Measurements from ENCODE around the gene SLC35B1.
A peak's percentile ranks its signal among the peaks of the same experiment; 100 is the strongest.

DNA sequence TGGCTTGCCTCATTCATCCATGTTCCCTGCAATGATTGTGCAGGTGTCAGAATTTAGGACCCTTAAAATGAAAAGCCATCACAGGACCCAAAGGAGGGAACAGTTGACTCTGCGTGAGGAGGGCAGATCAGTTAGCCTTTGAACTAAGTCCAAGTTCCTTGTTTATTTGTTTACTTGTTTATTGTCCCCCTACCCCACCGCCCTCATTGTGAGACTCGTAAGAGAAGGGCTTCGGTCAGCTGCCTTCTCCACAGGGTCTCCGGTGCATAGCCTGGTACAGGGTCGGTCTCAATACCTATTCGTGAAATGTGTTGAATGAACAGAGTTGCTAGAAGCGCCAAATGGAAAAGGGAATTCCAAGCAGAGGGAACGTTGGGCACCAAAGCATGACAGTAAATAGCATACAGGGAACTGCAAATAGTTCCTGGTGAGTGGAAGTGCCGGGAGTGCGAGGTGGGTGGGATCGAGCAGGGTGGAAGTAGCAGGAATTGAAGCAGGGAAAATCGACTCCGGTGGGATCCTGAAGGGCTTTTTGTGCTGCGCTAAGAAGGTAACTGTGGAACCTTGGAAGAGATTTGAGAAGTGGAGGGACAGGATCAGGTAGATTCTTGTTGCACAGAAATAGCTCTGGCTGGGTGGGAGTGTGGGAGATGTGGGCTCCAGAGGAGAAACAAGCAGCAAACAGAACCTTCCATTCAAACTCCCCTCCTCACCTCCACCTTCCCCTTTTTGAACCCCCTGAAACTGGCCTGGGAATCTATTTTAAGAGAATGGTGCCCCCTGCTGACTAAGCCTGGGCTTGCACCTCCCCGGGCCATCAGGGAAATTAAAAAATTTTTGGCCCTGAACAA lies 12.7 kb downstream of the SLC35B1 start:
- TF ChIP-seq POLR2A (IDR thresholded peaks at IDR 0.05): no peak
- TF ChIP-seq, protein P1, sequence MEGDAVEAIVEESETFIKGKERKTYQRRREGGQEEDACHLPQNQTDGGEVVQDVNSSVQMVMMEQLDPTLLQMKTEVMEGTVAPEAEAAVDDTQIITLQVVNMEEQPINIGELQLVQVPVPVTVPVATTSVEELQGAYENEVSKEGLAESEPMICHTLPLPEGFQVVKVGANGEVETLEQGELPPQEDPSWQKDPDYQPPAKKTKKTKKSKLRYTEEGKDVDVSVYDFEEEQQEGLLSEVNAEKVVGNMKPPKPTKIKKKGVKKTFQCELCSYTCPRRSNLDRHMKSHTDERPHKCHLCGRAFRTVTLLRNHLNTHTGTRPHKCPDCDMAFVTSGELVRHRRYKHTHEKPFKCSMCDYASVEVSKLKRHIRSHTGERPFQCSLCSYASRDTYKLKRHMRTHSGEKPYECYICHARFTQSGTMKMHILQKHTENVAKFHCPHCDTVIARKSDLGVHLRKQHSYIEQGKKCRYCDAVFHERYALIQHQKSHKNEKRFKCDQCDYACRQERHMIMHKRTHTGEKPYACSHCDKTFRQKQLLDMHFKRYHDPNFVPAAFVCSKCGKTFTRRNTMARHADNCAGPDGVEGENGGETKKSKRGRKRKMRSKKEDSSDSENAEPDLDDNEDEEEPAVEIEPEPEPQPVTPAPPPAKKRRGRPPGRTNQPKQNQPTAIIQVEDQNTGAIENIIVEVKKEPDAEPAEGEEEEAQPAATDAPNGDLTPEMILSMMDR (IDR thresholded peaks at IDR 0.05): peak; percentile 90 to 96 (median 94)

Measured in esophagus squamous epithelium (tissue), 4 donors.